GM19372 (cell line): ENCODE data around the gene S100B.

ENCODE experiments used
- ATAC-seq: cut with Tn5 transposase; IDR thresholded peaks from one replicate; pipeline ENCODE4 v1.9.1; 2021; ENCODE audit warnings: mild to moderate bottlenecking, low read depth, moderate library complexity; ENCODE audit not compliant: unreplicated experiment

S100B gene

GRCh38 chr21:46562964-46563607 lies 41.8 kb downstream of the S100B start:
- no peak for ATAC-seq

GRCh38 chr21:46562472-46562871 lies 42.4 kb downstream of the S100B start:
- no peak for ATAC-seq

GRCh38 chr21:46561445-46562090 lies 43.3 kb downstream of the S100B start:
- ATAC-seq, result no peak

- ATAC-seq, result no peak
Observed at GRCh38 chr21:46560568-46561444, 44.1 kb downstream of the S100B start.

- no peak for ATAC-seq
Observed at GRCh38 chr21:46559291-46559983, 45.4 kb downstream of the S100B start.

- ATAC-seq, result no peak
Observed at GRCh38 chr21:46557919-46558392, 46.9 kb downstream of the S100B start.

GRCh38 chr21:46557469-46557868 lies 47.4 kb downstream of the S100B start:
- no peak for ATAC-seq

GRCh38 chr21:46556802-46557201 lies 48.1 kb downstream of the S100B start:
- no peak for ATAC-seq

GRCh38 chr21:46555678-46556077 lies 49.2 kb downstream of the S100B start:
- ATAC-seq, result no peak

- no peak for ATAC-seq
Observed at GRCh38 chr21:46555225-46555617, 49.7 kb downstream of the S100B start.

GRCh38 chr21:46554431-46555224 lies 50.3 kb downstream of the S100B start:
- no peak for ATAC-seq

GRCh38 chr21:46553993-46554392 lies 50.9 kb downstream of the S100B start:
- ATAC-seq, result no peak

- no peak for ATAC-seq
Observed at GRCh38 chr21:46552865-46553379, 52.0 kb downstream of the S100B start.

- ATAC-seq, result no peak
Observed at GRCh38 chr21:46552274-46552673, 52.6 kb downstream of the S100B start.

GRCh38 chr21:46551636-46552241 lies 53.1 kb downstream of the S100B start:
- ATAC-seq, result no peak

- ATAC-seq, result no peak
Observed at GRCh38 chr21:46550116-46550941, 54.6 kb downstream of the S100B start.

- ATAC-seq, result no peak
Observed at GRCh38 chr21:46549650-46550049, 55.2 kb downstream of the S100B start.
